ENCODE data around the gene RAI1. TPM values are rescaled to one million over a fixed set of nuclear protein-coding genes. Genes with fewer than 3 reads are reported as not detected.

RAI1 gene
- total and polyA plus RNA-seq, 2 of the 8 experiments (the other 6 are each of a cell fraction or from before 2014, with no cell fraction given): 0.39 to 1.2 TPM

- Histone ChIP-seq H3K79me1 (ENCODE audit: low read depth, low read length) (no peaks in the 10 kb centered on the region), H3K4me2 (ENCODE audit: insufficient read depth in 1 of 2, low read depth in 2 of 2, low read length in 2 of 2) (no peak overlapping the region), H3K36me3 (ENCODE audit: control insufficient read depth in 2 of 4, insufficient read depth in 4 of 4, low read length in 3 of 4) (no peaks in the 10 kb centered on the region), H3K18ac (ENCODE audit: extremely low read depth, low read length) (no peak overlapping the region), H3K23ac (ENCODE audit: insufficient read length) (no peak overlapping the region), H3K9me3 (ENCODE audit: insufficient read depth in 2 of 2, low read depth in 1 of 2, low read length in 1 of 2) (peaks cover 7 to 8% of the 10 kb centered on the region in 2 experiments; a peak in 2 of 4 replicates), H3K14ac (ENCODE audit: insufficient read length) (no peak overlapping the region), H2AFZ (ENCODE audit: low read length) (no peak overlapping the region), H3K4me1 (replicated peaks in 1 of 4; ENCODE audit: control insufficient read depth in 3 of 4, insufficient read depth in 4 of 4, low read length in 3 of 4) (no peaks in the 10 kb centered on the region), H3K4me3 (ENCODE audit: extremely low read depth in 1 of 4, insufficient read depth in 2 of 4, low read depth in 3 of 4, low read length in 4 of 4) (no peak overlapping the region), H2BK12ac (ENCODE audit: low read depth, low read length) (no peak overlapping the region), H2BK120ac (replicated peaks; ENCODE audit: low read depth, low read length) (no peak overlapping the region), H2BK5ac (ENCODE audit: low read depth, low read length) (no peak overlapping the region), H3K4ac (replicated peaks; ENCODE audit: insufficient read length, low read depth, low read length) (no peak overlapping the region), H3K27ac (ENCODE audit: low read depth, low read length) (no peak overlapping the region), H4K20me1 (replicated peaks in 1 of 2; ENCODE audit: control insufficient read depth in 1 of 2, insufficient read depth in 2 of 2, low read length in 2 of 2) (no peaks in the 10 kb centered on the region), H3K23me2 (ENCODE audit: low read depth, low read length) (no peaks in the 10 kb centered on the region), H2AK5ac (ENCODE audit: low read depth, low read length) (no peak overlapping the region), H4K91ac (replicated peaks; ENCODE audit: insufficient read length, low read length) (no peak overlapping the region), H4K5ac (ENCODE audit: insufficient read length, low read depth, low read length) (no peak overlapping the region), H3K27me3 (replicated peaks in 1 of 4; ENCODE audit: control insufficient read depth in 3 of 4, extremely low read depth in 1 of 4, insufficient read depth in 3 of 4, low read length in 3 of 4) (no peaks in the 10 kb centered on the region; a peak in 1 of 7 replicates), H3K9ac (replicated peaks in 1 of 4; ENCODE audit: extremely low read depth in 1 of 4, low read depth in 3 of 4, low read length in 3 of 4) (no peak overlapping the region), H3K79me2 (ENCODE audit: control insufficient read depth in 1 of 2, insufficient read depth in 2 of 2, low read length in 2 of 2) (no peaks in the 10 kb centered on the region), H4K8ac (ENCODE audit: extremely low read depth, insufficient read depth, low read length) (no peak overlapping the region), H3K56ac (replicated peaks; ENCODE audit: insufficient read length, low read depth, low read length) (no peak overlapping the region), H2BK20ac (ENCODE audit: low read length) (no peak overlapping the region), H2BK15ac (ENCODE audit: low read length) (no peak overlapping the region)
- whole genome bisulfite sequencing, 2 experiments (ENCODE audit: extremely low coverage in 1 of 2, insufficient coverage in 1 of 2, insufficient read length in 1 of 2, insufficient replicate concordance in 2 of 2, low coverage in 1 of 2, low lambda C conversion rate in 2 of 2, missing lambda C conversion rate in 1 of 2): 100% methylated on average over 2 of the region's 2 CpGs; no CpG with 5 or more reads in 1 of the 2 experiments
- CTCF ChIA-PET (ENCODE audit: partially characterized antibody): interaction anchor here (0.6 kb wide), 1 partner anchor 34 kb away, joined by 3 read pairs; no protein-coding TSS in a partner anchor
- POLR2A ChIA-PET (ENCODE audit: partially characterized antibody): no interaction called here
- no peak for DNase-seq (ENCODE audit: low read depth in 1 of 2, low spot score in 2 of 2)
- FAIRE-seq: no peak
- TF ChIP-seq RFX5 (IDR thresholded peaks at IDR 0.05; ENCODE audit: borderline replicate concordance, low read depth, low read length) (no peak), PHF8 (conservative IDR thresholded peaks at IDR 0.05; ENCODE audit: low read depth, low read length) (no peak), TBP (IDR thresholded peaks at IDR 0.05; ENCODE audit: low read depth, low read length) (no peak), ASH2L (IDR thresholded peaks at IDR 0.05; ENCODE audit: low read length) (no peak), CBX5 (IDR thresholded peaks at IDR 0.05; ENCODE audit: low read depth, low read length) (no peak), RXRA (IDR thresholded peaks at IDR 0.05; ENCODE audit: insufficient read depth, low read depth, low read length) (no peak), TAF1 (IDR thresholded peaks at IDR 0.05; ENCODE audit: low read depth, low read length) (no peak), KDM5A (IDR thresholded peaks at IDR 0.05; ENCODE audit: low read length) (no peak), ZNF274 (IDR thresholded peaks at IDR 0.05; ENCODE audit: borderline replicate concordance, extremely low read depth, low read length) (no peak), TEAD4 (IDR thresholded peaks at IDR 0.05; ENCODE audit: low read depth, low read length) (no peak), FOSL1 (IDR thresholded peaks at IDR 0.05; ENCODE audit: insufficient read depth, low read depth, low read length) (no peak)
- TF ChIP-seq, protein P1, sequence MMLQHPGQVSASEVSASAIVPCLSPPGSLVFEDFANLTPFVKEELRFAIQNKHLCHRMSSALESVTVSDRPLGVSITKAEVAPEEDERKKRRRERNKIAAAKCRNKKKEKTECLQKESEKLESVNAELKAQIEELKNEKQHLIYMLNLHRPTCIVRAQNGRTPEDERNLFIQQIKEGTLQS (IDR thresholded peaks at IDR 0.05; ENCODE audit: insufficient read depth, low read depth, low read length): no peak
Observed at GRCh38 chr17:17645961-17646360, 35.3 kb upstream of the RAI1 start.

Data from H1 (cell line).